Liver (tissue), 9 donors: Measurements from ENCODE around the gene TAMALIN. TPM values are rescaled to one million over a fixed set of nuclear protein-coding genes. Genes with fewer than 3 reads are reported as not detected.

Experiments
- DNase-seq: peaks from one replicate; pipeline ENCODE4 v3.0.0-alpha.2; 2017; ENCODE audit warnings: low spot score
- H3K27ac ChIP-seq, 2 donors: one replicate each; pipeline ENCODE4 v1.7.0; 2013; ENCODE audit warnings: inconsistent platforms in 2 of 2, low read length in 2 of 2, control low read depth in 1 of 2, low read depth in 1 of 2, mild to moderate bottlenecking in 1 of 2
- H3K27me3 ChIP-seq, 4 donors: one replicate each; pipeline versions ENCODE4 v1.6.1 to v1.7.0; 2013; ENCODE audit warnings: low read length in 3 of 4, inconsistent platforms in 1 of 4, mild to moderate bottlenecking in 1 of 4, moderate library complexity in 1 of 4; ENCODE audit not compliant: control insufficient read depth in 4 of 4, insufficient read depth in 4 of 4
- H3K36me3 ChIP-seq, 4 donors: one replicate each; pipeline versions ENCODE4 v1.6.1 to v1.7.0; 2013; ENCODE audit warnings: low read length in 3 of 4, mild to moderate bottlenecking in 3 of 4, low read depth in 1 of 4, moderate library complexity in 1 of 4; ENCODE audit not compliant: control insufficient read depth in 4 of 4, insufficient read depth in 3 of 4
- H3K4me1 ChIP-seq, 4 donors: one replicate each; pipeline versions ENCODE4 v1.6.1 to v1.7.0; 2013; ENCODE audit warnings: low read length in 3 of 4, mild to moderate bottlenecking in 3 of 4, moderate library complexity in 1 of 4; ENCODE audit not compliant: control insufficient read depth in 4 of 4, insufficient read depth in 4 of 4
- H3K4me3 ChIP-seq, 3 donors: one replicate each; pipeline versions ENCODE4 v1.6.1 to v1.7.0; 2013; ENCODE audit warnings: low read length in 3 of 3, control low read depth in 1 of 3, low read depth in 1 of 3, mild to moderate bottlenecking in 1 of 3
- H3K9ac ChIP-seq, 2 donors: one replicate each; pipeline ENCODE4 v1.7.0; 2013; ENCODE audit warnings: low read length in 2 of 2, mild to moderate bottlenecking in 2 of 2, moderate library complexity in 2 of 2, control low read depth in 1 of 2, low read depth in 1 of 2
- H3K9me3 ChIP-seq, 4 donors: one replicate each; pipeline versions ENCODE4 v1.6.1 to v1.7.0; 2013; ENCODE audit warnings: low read length in 3 of 4; ENCODE audit not compliant: control insufficient read depth in 4 of 4
- ATF3 ChIP-seq: IDR thresholded peaks from 2 replicates; pipeline ENCODE4 v1.6.1; 2016; ENCODE audit warnings: antibody characterized with exemption
- CTCF ChIP-seq: fragments of 150-350 bp; IDR thresholded peaks from 2 replicates; pipeline ENCODE4 v1.5.1; 2017; ENCODE audit warnings: improper control_type of control experiment, low read depth, low read length; ENCODE audit not compliant: missing input control
- EGR1 ChIP-seq, 2 donors: IDR thresholded peaks; 2 replicates each; pipeline ENCODE4 v1.6.1; 2016 to 2018; ENCODE audit warnings: antibody characterized with exemption in 2 of 2, low read depth in 2 of 2
- FOXA2 ChIP-seq: IDR thresholded peaks from 2 replicates; pipeline ENCODE4 v1.6.1; 2016; ENCODE audit warnings: antibody characterized with exemption
- HNF4A ChIP-seq, 2 donors: conservative IDR thresholded peaks; 2 replicates each; pipeline ENCODE4 v1.6.1; 2016; ENCODE audit warnings: antibody characterized with exemption in 2 of 2, mild to moderate bottlenecking in 2 of 2
- HNF4G ChIP-seq: IDR thresholded peaks from 2 replicates; pipeline ENCODE4 v1.6.1; 2016; ENCODE audit warnings: antibody characterized with exemption
- JUND ChIP-seq, 2 donors: IDR thresholded peaks; 2 replicates each; pipeline ENCODE4 v1.6.1; 2016; ENCODE audit warnings: antibody characterized with exemption in 2 of 2
- NR2F2 ChIP-seq: IDR thresholded peaks from 2 replicates; pipeline ENCODE4 v1.6.1; 2016; ENCODE audit warnings: antibody characterized with exemption
- RAD21 ChIP-seq, 2 donors: IDR thresholded peaks; 2 replicates each; pipeline ENCODE4 v1.6.1; 2016; ENCODE audit warnings: antibody characterized with exemption in 2 of 2, mild to moderate bottlenecking in 2 of 2
- REST ChIP-seq: IDR thresholded peaks from 2 replicates; pipeline ENCODE4 v1.6.1; 2016; ENCODE audit warnings: antibody characterized with exemption, mild to moderate bottlenecking
- RXRA ChIP-seq, 2 donors: IDR thresholded peaks; 2 replicates each; pipeline ENCODE4 v1.6.1; 2017 to 2018; ENCODE audit warnings: antibody characterized with exemption in 2 of 2, mild to moderate bottlenecking in 1 of 2
- SP1 ChIP-seq: IDR thresholded peaks from 2 replicates; pipeline ENCODE4 v1.6.1; 2018; ENCODE audit warnings: antibody characterized with exemption, mild to moderate bottlenecking
- TAF1 ChIP-seq: conservative IDR thresholded peaks from 2 replicates; pipeline ENCODE4 v1.6.1; 2016; ENCODE audit warnings: antibody characterized with exemption, mild to moderate bottlenecking
- YY1 ChIP-seq: IDR thresholded peaks from 2 replicates; pipeline ENCODE4 v1.6.1; 2016; ENCODE audit warnings: antibody characterized with exemption, mild to moderate bottlenecking
- ZBTB33 ChIP-seq: IDR thresholded peaks from 2 replicates; pipeline ENCODE4 v1.6.1; 2016; ENCODE audit warnings: antibody characterized with exemption
- WGBS: extraction: QIAGEN DNeasy Blood & Tissue Kit; methylation state at CpG from one replicate; pipeline ENCODE4 v1.1.7; 2013; 5-methylcytosine and 5-hydroxymethylcytosine counted together
- polyA plus RNA-seq, 2 donors: library from polyadenylated mRNA; stranded (reverse) in 1 of 2; unstranded in 1 of 2; fragments of 200-250 nt in 1 of 2; fragments of >200 nt in 1 of 2; fragmentation: Nextera tagmentation in 1 of 2; extraction: Ambion mirVana in 1 of 2; gene quantifications; one replicate each; pipeline versions ENCODE4 v1.2.1 to v1.2.3, GENCODE V29; 2013 to 2015
- total RNA-seq, 2 donors: library from RNA; depleted of rRNA; stranded (reverse); fragments of >200 nt; gene quantifications; one replicate each; pipeline ENCODE4 v1.2.3, GENCODE V29; 2014
- donor health status: healthy.
- donor health status: healthy.
- donor health status: healthy.
- donor health status: healthy.
- donor health status: healthy.

The TAMALIN gene
- total and polyA plus RNA-seq, 4 donors: 1.1 to 9.9 (median 2.5) TPM

- TF ChIP-seq FOXA2 (no peak), TAF1 (no peak), HNF4A (conservative IDR thresholded peaks at IDR 0.05) (no peak), YY1 (no peak), CTCF (no peak)
Observed at GRCh38 chr12:52050758-52051541, 44.2 kb downstream of the TAMALIN start, which contains the start of gene NR4A1 (continued).

- peak overlapping the region in 2 of 3 donors; percentile 21 to 45 for H3K4me3 ChIP-seq
- H3K9me3 ChIP-seq: no peaks in the 10 kb centered on the region
- H3K9ac ChIP-seq: no peak overlapping the region
- no peak for TF ChIP-seq YY1
- TF ChIP-seq CTCF: no peak
- TF ChIP-seq TAF1: no peak
- no peak for TF ChIP-seq ZBTB33
- no peak for TF ChIP-seq EGR1 (IDR thresholded peaks at IDR 0.05; ENCODE audit: low read depth in 2 of 2)
- TF ChIP-seq HNF4G: no peak
- TF ChIP-seq NR2F2: no peak
- no peak for TF ChIP-seq SP1
- no peak for TF ChIP-seq RXRA (IDR thresholded peaks at IDR 0.05)
- no peak for TF ChIP-seq JUND (IDR thresholded peaks at IDR 0.05)
- no peak for TF ChIP-seq RAD21 (IDR thresholded peaks at IDR 0.05)
- no peak for TF ChIP-seq ATF3
- TF ChIP-seq REST: no peak
- H3K27me3 ChIP-seq: no peaks in the 10 kb centered on the region
- H3K4me1 ChIP-seq: peaks cover 0 to 12% (median 8%) of the 10 kb centered on the region in 4 donors
- peaks cover 0 to 16% (median 2%) of the 10 kb centered on the region in 4 donors for H3K36me3 ChIP-seq
- DNase-seq: no peak
- 81% methylated on average over 7 of the region's 7 CpGs for WGBS
- H3K27ac ChIP-seq: peak overlapping the region in 1 of 2 donors; percentile 78
Observed at GRCh38 chr12:52052468-52053186, 45.9 kb downstream of the TAMALIN start.
